HEK293 (cell line): Measurements from ENCODE around the gene DLG1.

Experiments
- CTCF ChIP-seq: fragments of 450-650 bp; formaldehyde crosslinking; IDR thresholded peaks from 2 replicates; pipeline ENCODE4 v1.5.1; 2016; ENCODE audit warnings: missing biosample characterization, missing genetic modification characterization
- PATZ1 ChIP-seq: fragments of 450-650 bp; formaldehyde crosslinking; IDR thresholded peaks from 2 replicates; pipeline ENCODE4 v1.5.1; 2016; ENCODE audit warnings: missing biosample characterization, missing genetic modification characterization
- SP7 ChIP-seq: fragments of 450-650 bp; formaldehyde crosslinking; IDR thresholded peaks from 2 replicates; pipeline ENCODE4 v1.5.1; 2016; ENCODE audit warnings: missing biosample characterization, missing genetic modification characterization
- YY1 ChIP-seq: fragments of 450-650 bp; formaldehyde crosslinking; IDR thresholded peaks from 2 replicates; pipeline ENCODE4 v1.5.1; 2018; ENCODE audit warnings: missing biosample characterization, missing genetic modification characterization
- YY2 ChIP-seq: fragments of 450-650 bp; formaldehyde crosslinking; IDR thresholded peaks from 2 replicates; pipeline ENCODE4 v1.5.1; 2016; ENCODE audit warnings: missing biosample characterization, missing genetic modification characterization
- ZNF549 ChIP-seq: fragments of 450-650 bp; IDR thresholded peaks from 2 replicates; pipeline ENCODE4 v1.5.1; 2018; ENCODE audit warnings: missing biosample characterization, missing genetic modification characterization, mild to moderate bottlenecking, inconsistent platforms, moderate library complexity

GRCh38 chr3:197335428-197336132, 37.2 kb upstream of the DLG1 start:
- no peak for TF ChIP-seq SP7 (tag by site-specific recombination)
- TF ChIP-seq ZNF549: no peak
- no peak for TF ChIP-seq CTCF (tag by site-specific recombination)
- TF ChIP-seq YY1 (tag by site-specific recombination): no peak
- no peak for TF ChIP-seq PATZ1 (tag by site-specific recombination)
- no peak for TF ChIP-seq YY2 (tag by site-specific recombination)
